CD8-positive, alpha-beta memory T cell (primary cell): ENCODE measurements around the gene GSTM2. TPM values are rescaled to one million over a fixed set of nuclear protein-coding genes. Genes with fewer than 3 reads are reported as not detected.

Experiments
- CTCF ChIA-PET: fragments of 350-600 bp; sonication (Branson Sonifier 250); formaldehyde crosslinking; loops from one replicate; lab custom pipeline; 2021; ENCODE audit warnings: antibody characterized with exemption; lab: Charles Lee
- POLR2A ChIA-PET: fragments of 350-600 bp; sonication (Branson Sonifier 250); formaldehyde crosslinking; loops from one replicate; lab custom pipeline; 2021; ENCODE audit warnings: antibody characterized with exemption; lab: Charles Lee
- DNase-seq, 5 donors: peaks; one replicate each; pipeline versions ENCODE4 v3.0.0 to v3.0.0-alpha.2; 2020 to 2022; ENCODE audit warnings: mixed read lengths in 1 of 5
- H3K27ac ChIP-seq: one replicate; pipeline ENCODE4 v1.7.0; 2013; ENCODE audit warnings: low read depth, mild to moderate bottlenecking, low read length, moderate library complexity
- H3K27me3 ChIP-seq: 2 replicates; pipeline ENCODE4 v1.7.0; 2013; ENCODE audit warnings: low read length, mild to moderate bottlenecking; ENCODE audit not compliant: insufficient read depth, poor library complexity, severe bottlenecking
- H3K36me3 ChIP-seq: 2 replicates; pipeline ENCODE4 v1.7.0; 2013; ENCODE audit warnings: mild to moderate bottlenecking, low read length, moderate library complexity; ENCODE audit not compliant: insufficient read depth
- H3K4me1 ChIP-seq: 2 replicates; pipeline ENCODE4 v1.7.0; 2013; ENCODE audit warnings: mild to moderate bottlenecking, low read length, moderate library complexity; ENCODE audit not compliant: insufficient read depth
- H3K4me3 ChIP-seq: 2 replicates; pipeline ENCODE4 v1.7.0; 2013; ENCODE audit warnings: mild to moderate bottlenecking, low read length
- H3K9me3 ChIP-seq: 2 replicates; pipeline ENCODE4 v1.7.0; 2013; ENCODE audit warnings: mild to moderate bottlenecking, low read length
- H3K27ac Mint-ChIP-seq, 8 donors: one replicate each; pipeline ENCODE4 v1.8.0; 2020 to 2021; ENCODE audit warnings: mixed read lengths in 8 of 8, mild to moderate bottlenecking in 6 of 8, inconsistent platforms in 3 of 8, moderate library complexity in 3 of 8
- H3K27me3 Mint-ChIP-seq, 2 donors: one replicate each; pipeline ENCODE4 v1.8.0; 2020 to 2021; ENCODE audit warnings: mixed read lengths in 2 of 2, mild to moderate bottlenecking in 1 of 2, moderate library complexity in 1 of 2
- H3K36me3 Mint-ChIP-seq, 3 donors: one replicate each; pipeline ENCODE4 v1.8.0; 2020 to 2021; ENCODE audit warnings: mixed read lengths in 3 of 3, inconsistent platforms in 1 of 3, mild to moderate bottlenecking in 1 of 3
- H3K4me1 Mint-ChIP-seq, 3 donors: one replicate each; pipeline ENCODE4 v1.8.0; 2020 to 2021; ENCODE audit warnings: mixed read lengths in 3 of 3, inconsistent platforms in 1 of 3, mild to moderate bottlenecking in 1 of 3
- H3K4me3 Mint-ChIP-seq, 7 donors: one replicate each; pipeline ENCODE4 v1.8.0; 2020 to 2021; ENCODE audit warnings: mixed read lengths in 7 of 7, mild to moderate bottlenecking in 6 of 7, moderate library complexity in 4 of 7, inconsistent platforms in 2 of 7
- H3K9me3 Mint-ChIP-seq, 5 donors: one replicate each; pipeline ENCODE4 v1.8.0; 2020 to 2022; ENCODE audit warnings: mixed read lengths in 5 of 5, mild to moderate bottlenecking in 3 of 5, moderate library complexity in 2 of 5, inconsistent platforms in 1 of 5
- polyA plus RNA-seq: library from polyadenylated mRNA; unstranded; fragments of 300-500 nt; fragmentation: Illumina TruSeq; gene quantifications from one replicate; pipeline ENCODE4 v1.2.3, GENCODE V29; 2021
- total RNA-seq, 2 experiments: library from RNA; stranded (reverse); gene quantifications; one replicate each; pipeline ENCODE4 v1.2.3, GENCODE V29; 2021

Gene GSTM2
- total RNA-seq (1 to 10 TPM; 2.7 to 3.1 TPM), polyA plus RNA-seq (2.6 TPM)

DNA sequence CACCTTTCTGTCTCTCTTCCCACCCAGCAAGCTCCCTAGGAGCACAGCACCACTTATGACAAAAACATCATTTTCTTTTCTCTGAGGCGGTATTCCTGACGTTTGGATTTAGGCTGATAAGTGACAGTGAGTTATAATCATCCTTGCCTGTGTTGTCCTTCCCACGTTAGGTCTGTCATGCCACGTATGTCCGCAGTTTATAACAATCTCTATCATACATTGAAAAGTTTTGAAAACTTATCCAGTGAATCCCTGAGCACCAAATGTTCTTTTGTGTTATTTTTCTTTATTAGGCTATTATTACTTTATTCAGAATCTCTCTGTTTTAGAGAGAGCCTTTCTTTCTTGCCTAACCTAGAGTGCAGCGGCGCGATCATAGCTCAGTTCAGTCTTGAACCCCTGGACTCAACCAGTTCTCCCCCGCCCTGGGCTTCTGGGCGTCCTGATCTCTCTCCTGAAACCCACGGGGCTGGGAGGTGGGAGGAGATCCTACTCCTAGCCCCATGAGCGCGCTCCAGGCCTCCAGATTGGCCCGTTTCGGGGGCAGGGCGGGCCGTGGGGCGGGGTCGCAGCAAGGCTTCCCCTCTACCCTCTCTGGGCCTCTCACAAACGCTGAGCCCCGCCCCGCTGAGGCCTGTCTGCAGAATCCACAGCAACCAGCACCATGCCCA is at the start of gene GSTM2:
Gene GSTM2 (plus strand): TSS at position 606 of the 671 bp plus-strand sequence. CDS start 59 bp downstream, at position 665.
- Histone ChIP-seq H3K4me1 (peaks cover 4% of the 10 kb centered on the region), H3K36me3 (no peaks in the 10 kb centered on the region), H3K4me3 (peak within 1 kb of the TSS; percentile 55), H3K9me3 (no peaks in the 10 kb centered on the region), H3K27ac (no peak within 1 kb of the TSS), H3K27me3 (no peaks in the 10 kb centered on the region)
- Mint-ChIP-seq H3K27me3 (peaks cover 7% of the 10 kb centered on the region in 2 donors), H3K4me1 (peaks cover 16 to 30% (median 25%) of the 10 kb centered on the region in 3 donors), H3K4me3 (peak within 1 kb of the TSS; percentile 4 to 78 (median 64)), H3K36me3 (peaks cover 0 to 4% (median 0%) of the 10 kb centered on the region in 3 donors), H3K27ac (peak within 1 kb of the TSS in 4 of 8 donors; percentile 12 to 63 (median 39)), H3K9me3 (no peaks in the 10 kb centered on the region)
- peak; percentile 33 to 80 (median 38) for DNase-seq
- ChIA-PET CTCF (interaction anchor here (1.7 kb wide), 1 partner anchor 28 kb away, joined by 3 read pairs; no protein-coding TSS in a partner anchor), POLR2A (no interaction called here)

DNA sequence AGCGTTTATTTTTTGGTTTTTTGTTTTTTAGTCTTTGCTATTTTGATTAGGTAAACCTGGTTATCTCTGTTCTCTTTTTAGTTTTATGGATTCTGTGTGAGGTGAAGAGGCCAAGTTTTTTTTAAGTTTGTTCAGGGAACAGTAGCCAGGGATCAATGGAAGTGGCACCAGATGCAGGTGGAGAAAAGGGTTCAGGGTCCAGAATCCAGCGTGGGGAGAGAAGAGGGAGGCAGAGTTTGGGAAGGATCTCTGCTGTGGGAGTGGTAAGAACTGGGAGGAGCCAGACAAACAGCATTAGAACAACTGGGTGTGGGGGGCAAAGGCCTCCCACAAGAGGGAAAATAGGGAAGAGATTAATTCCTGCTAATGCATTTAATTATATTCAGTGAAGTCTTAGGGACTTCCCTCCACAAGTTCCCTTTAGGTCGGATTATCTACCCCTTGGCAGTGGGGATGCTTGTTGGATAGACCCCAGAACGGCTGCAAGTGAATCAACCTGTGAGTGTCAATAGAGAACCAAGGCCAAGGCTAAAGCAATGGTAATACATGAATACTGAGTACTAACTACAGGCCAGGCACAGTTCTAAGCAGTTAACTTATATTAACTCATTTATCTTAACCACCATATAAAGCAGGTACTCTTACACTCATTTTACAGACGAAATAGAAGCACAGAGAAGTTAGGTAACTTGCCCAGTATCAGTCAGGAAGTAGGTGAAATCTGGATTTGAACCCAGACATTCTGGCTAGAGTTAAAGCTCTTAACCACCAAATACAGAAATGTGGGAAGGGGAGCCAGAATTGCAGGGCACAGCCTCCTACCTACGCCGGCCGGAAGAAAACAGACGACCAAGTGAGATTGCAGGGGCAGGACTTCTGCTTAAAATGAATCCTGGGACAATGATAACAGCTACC is 48.9 kb upstream of the GSTM2 start:
- H3K4me1 Mint-ChIP-seq: peaks cover 61 to 70% (median 61%) of the 10 kb centered on the region in 3 donors
- peaks cover 49% of the 10 kb centered on the region for H3K4me1 ChIP-seq

DNA sequence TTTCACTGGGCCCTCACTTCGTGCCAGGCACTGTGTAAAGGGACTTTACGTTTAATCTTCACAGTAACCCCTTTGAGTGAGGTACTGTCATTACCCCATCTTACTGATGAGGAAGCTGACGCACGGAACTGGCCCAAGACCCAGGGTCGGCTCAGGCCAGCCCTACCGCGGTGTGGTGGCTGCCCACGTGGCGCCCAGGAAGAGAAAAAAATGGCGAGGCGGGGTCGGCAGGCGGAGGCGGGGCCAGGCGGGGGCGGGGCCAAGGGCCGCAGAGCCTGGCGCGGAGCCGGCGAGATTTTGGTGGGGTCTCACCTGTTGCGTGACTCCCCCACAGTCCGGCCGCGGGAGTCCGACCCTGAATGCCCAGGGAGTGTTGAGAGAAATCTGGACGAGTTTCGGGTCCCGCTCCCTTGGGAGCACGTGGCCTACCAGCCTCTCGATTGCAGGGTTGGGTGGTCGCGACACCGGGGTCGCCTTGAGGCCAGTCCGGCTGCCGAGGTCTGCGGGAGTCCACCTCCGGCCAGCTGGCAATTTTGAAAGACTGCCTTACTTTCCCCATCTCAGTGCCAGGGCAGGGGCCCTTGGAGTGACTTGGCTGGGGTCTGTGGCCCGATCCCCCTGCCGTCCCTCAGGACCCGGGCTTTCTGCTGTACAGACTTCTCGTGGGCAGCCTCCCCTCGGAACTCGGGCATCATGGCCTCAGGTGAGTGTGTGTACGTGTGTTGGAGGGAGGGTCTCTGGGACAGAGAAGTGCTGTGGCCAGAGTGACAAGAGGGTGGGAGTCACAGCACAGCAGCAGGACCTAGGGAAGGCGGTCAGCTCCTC is 48.1 kb upstream of the GSTM2 start, which contains the start of the genes AMPD2 and GNAT2:
Gene AMPD2 (plus strand): TSS at position 262 of the 825 bp plus-strand sequence. CDS start 1,339 bp downstream, outside the sequence.
Gene GNAT2 (minus strand): TSS at position 41 of the 825 bp plus-strand sequence. CDS start 6,746 bp downstream, outside the sequence.
- Histone ChIP-seq H3K27ac (peak within 1 kb of the TSS; percentile 91), H3K9me3 (no peaks in the 10 kb centered on the region), H3K27me3 (no peaks in the 10 kb centered on the region), H3K36me3 (no peaks in the 10 kb centered on the region), H3K4me3 (peak within 1 kb of the TSS; percentile 94), H3K4me1 (peaks cover 58% of the 10 kb centered on the region)
- POLR2A ChIA-PET: interaction anchor here (1.1 to 2.4 kb wide), 3 partner anchors 20 to 71 kb away, joined by 4 to 12 read pairs (median 5); partner anchors contain the start of gene GNAI3
- Mint-ChIP-seq H3K9me3 (no peaks in the 10 kb centered on the region), H3K27ac (peak within 1 kb of the TSS; percentile 91 to 99 (median 98)), H3K27me3 (peaks cover 0 to 3% of the 10 kb centered on the region in 2 donors), H3K36me3 (peaks cover 0 to 8% (median 0%) of the 10 kb centered on the region in 3 donors), H3K4me3 (peak within 1 kb of the TSS; percentile 91 to 100 (median 97)), H3K4me1 (peaks cover 61 to 78% (median 67%) of the 10 kb centered on the region in 3 donors)
- peak; percentile 66 to 85 (median 74) for DNase-seq
- CTCF ChIA-PET: interaction anchor here (1.6 to 8.9 kb wide), 4 partner anchors 11 to 73 kb away, joined by 11 to 52 read pairs (median 12); partner anchors contain the start of gene GNAI3

More for the DNA sequence above, 48.9 kb upstream of the GSTM2 start:
- Mint-ChIP-seq H3K36me3 (peaks cover 0 to 8% (median 0%) of the 10 kb centered on the region in 3 donors), H3K27me3 (peaks cover 0 to 3% of the 10 kb centered on the region in 2 donors), H3K9me3 (no peaks in the 10 kb centered on the region), H3K4me3 (peak overlapping the region; percentile 91 to 100 (median 97)), H3K27ac (peak overlapping the region; percentile 91 to 99 (median 98))
- Histone ChIP-seq H3K4me3 (peak overlapping the region; percentile 94), H3K27ac (peak overlapping the region; percentile 91), H3K27me3 (no peaks in the 10 kb centered on the region), H3K9me3 (no peaks in the 10 kb centered on the region), H3K36me3 (no peaks in the 10 kb centered on the region)
- ChIA-PET CTCF (interaction anchor here (3.3 to 8.9 kb wide), 3 partner anchors 11 to 72 kb away, joined by 11 to 52 read pairs (median 13); no protein-coding TSS in a partner anchor), POLR2A (interaction anchor here (1.7 to 2.4 kb wide), 2 partner anchors 69 to 71 kb away, joined by 5 to 12 read pairs; partner anchors contain the start of gene GNAI3)
- DNase-seq: no peak

DNA sequence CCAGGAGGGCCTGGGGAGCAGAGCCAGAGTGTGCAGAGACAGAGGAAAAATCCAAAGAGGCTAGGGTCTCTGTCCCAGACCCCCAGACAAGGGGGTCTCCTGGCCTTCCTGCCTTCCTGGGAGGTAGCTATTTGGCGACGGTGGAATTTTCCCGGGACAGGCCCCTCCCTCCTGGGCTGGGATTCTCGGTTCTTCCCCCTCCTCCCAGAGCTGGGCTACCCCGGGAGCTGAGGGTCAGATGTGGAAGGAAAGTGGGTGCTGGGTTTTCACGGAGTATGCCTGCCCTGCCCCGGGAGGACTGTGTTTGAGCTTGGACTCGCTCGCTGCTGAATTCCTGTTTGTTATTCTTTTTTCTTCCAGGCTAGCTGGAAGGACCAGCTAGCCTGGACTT is 47.5 kb upstream of the GSTM2 start:
- Mint-ChIP-seq H3K27me3 (peaks cover 0 to 3% of the 10 kb centered on the region in 2 donors), H3K9me3 (no peaks in the 10 kb centered on the region), H3K36me3 (peaks cover 0 to 12% (median 0%) of the 10 kb centered on the region in 3 donors), H3K27ac (peak overlapping the region; percentile 91 to 99 (median 98)), H3K4me1 (peaks cover 61 to 80% (median 67%) of the 10 kb centered on the region in 3 donors), H3K4me3 (peak overlapping the region; percentile 91 to 100 (median 97))
- ChIA-PET POLR2A (interaction anchor here (0.6 to 2.4 kb wide), 4 partner anchors 19 to 408 kb away, joined by 4 to 12 read pairs (median 5); partner anchors contain the start of gene GNAI3), CTCF (interaction anchor here (1.6 to 8.9 kb wide), 4 partner anchors 10 to 74 kb away, joined by 11 to 52 read pairs (median 12); partner anchors contain the start of gene GNAI3)
- H3K27me3 ChIP-seq: no peaks in the 10 kb centered on the region
- DNase-seq: no peak
- peaks cover 58% of the 10 kb centered on the region for H3K4me1 ChIP-seq
- H3K4me3 ChIP-seq: peak overlapping the region; percentile 94
- no peaks in the 10 kb centered on the region for H3K36me3 ChIP-seq
- H3K9me3 ChIP-seq: no peaks in the 10 kb centered on the region
- H3K27ac ChIP-seq: peak overlapping the region; percentile 91

DNA sequence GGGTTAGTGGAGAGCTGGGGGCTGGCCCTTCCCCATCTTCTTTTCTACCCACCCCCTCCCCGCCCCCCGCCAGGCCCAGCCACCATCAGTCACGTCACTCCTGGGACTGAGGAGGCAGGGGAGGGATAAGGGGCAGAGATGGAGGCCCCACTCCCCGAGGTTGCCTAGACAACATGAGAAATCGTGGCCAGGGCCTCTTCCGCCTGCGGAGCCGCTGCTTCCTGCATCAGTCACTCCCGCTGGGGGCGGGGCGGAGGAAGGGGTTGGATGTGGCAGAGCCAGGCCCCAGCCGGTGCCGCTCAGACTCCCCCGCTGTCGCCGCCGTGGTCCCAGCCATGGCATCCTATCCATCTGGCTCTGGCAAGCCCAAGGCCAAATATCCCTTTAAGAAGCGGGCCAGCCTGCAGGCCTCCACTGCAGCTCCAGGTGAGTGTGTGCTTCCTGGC is 47.0 kb upstream of the GSTM2 start:
- POLR2A ChIA-PET: interaction anchor here (0.6 to 2.4 kb wide), 4 partner anchors 19 to 407 kb away, joined by 4 to 12 read pairs (median 5); partner anchors contain the start of gene GNAI3
- Mint-ChIP-seq H3K36me3 (peaks cover 0 to 16% (median 0%) of the 10 kb centered on the region in 3 donors), H3K27ac (peak overlapping the region; percentile 91 to 99 (median 98)), H3K27me3 (peaks cover 0 to 2% of the 10 kb centered on the region in 2 donors), H3K4me1 (peaks cover 62 to 77% (median 65%) of the 10 kb centered on the region in 3 donors), H3K9me3 (no peaks in the 10 kb centered on the region), H3K4me3 (peak overlapping the region; percentile 91 to 100 (median 97))
- H3K9me3 ChIP-seq: no peaks in the 10 kb centered on the region
- peak; percentile 95 to 99 (median 96) for DNase-seq
- no peaks in the 10 kb centered on the region for H3K27me3 ChIP-seq
- no peaks in the 10 kb centered on the region for H3K36me3 ChIP-seq
- peak overlapping the region; percentile 94 for H3K4me3 ChIP-seq
- peak overlapping the region; percentile 91 for H3K27ac ChIP-seq
- CTCF ChIA-PET: interaction anchor here (1.6 to 8.9 kb wide), 4 partner anchors 9 to 74 kb away, joined by 11 to 52 read pairs (median 12); partner anchors contain the start of gene GNAI3
- peaks cover 58% of the 10 kb centered on the region for H3K4me1 ChIP-seq

DNA sequence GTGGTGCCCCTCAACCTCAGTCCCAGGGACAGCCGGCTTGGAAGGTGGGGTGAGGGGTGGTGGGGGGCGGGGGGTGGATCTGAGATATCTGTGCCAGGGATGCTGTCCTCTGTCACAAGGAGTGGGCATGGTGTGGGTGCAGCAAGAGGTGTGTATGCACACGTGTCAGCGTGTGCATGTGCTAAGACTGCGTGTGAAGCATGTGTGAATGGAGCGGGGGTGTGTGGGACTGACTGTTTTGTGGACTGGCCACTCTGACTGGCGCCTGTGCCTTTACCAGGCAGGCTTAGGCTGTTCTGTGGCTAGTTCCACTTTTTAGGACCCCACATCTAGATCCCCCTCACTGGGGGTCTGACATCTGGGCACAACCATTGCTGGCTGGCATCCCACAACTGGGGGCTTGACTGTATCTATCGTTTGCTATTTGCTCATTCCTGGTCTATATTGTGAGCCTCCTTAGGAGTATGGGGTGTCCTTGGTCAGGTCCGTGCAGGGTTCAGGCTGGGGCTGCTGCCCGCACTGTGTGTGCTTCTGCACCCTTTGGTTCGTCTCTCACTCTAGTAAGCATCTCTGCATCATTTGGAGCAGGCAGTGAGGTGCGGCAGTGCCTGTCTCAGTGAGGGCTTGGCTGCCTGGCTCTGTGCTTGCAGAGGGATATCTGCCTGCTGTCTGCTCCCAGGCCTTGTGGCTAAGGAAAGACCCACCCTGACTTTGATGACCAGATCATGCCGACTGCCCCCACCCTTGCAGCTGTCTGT is 46.3 kb upstream of the GSTM2 start:
- ChIA-PET POLR2A (interaction anchor here (1.6 kb wide), 1 partner anchor 73 kb away, joined by 4 read pairs; the partner anchor contains the start of gene GNAI3), CTCF (interaction anchor here (1.2 to 8.9 kb wide), 4 partner anchors 9 to 130 kb away, joined by 3 to 52 read pairs (median 12); no protein-coding TSS in a partner anchor)
- Histone ChIP-seq H3K36me3 (no peaks in the 10 kb centered on the region), H3K4me3 (peak overlapping the region; percentile 94), H3K27me3 (no peaks in the 10 kb centered on the region), H3K4me1 (peaks cover 51% of the 10 kb centered on the region), H3K27ac (peak overlapping the region; percentile 91), H3K9me3 (no peaks in the 10 kb centered on the region)
- H3K4me1 Mint-ChIP-seq: peaks cover 57 to 70% (median 58%) of the 10 kb centered on the region in 3 donors
- peak overlapping the region; percentile 91 to 99 (median 98) for H3K27ac Mint-ChIP-seq
- peak overlapping the region; percentile 91 to 100 (median 97) for H3K4me3 Mint-ChIP-seq
- H3K27me3 Mint-ChIP-seq: no peaks in the 10 kb centered on the region
- no peaks in the 10 kb centered on the region for H3K9me3 Mint-ChIP-seq
- DNase-seq: no peak
- peaks cover 0 to 23% (median 0%) of the 10 kb centered on the region in 3 donors for H3K36me3 Mint-ChIP-seq
